ENCODE measurements around the gene MYCN.

The MYCN gene

DNA sequence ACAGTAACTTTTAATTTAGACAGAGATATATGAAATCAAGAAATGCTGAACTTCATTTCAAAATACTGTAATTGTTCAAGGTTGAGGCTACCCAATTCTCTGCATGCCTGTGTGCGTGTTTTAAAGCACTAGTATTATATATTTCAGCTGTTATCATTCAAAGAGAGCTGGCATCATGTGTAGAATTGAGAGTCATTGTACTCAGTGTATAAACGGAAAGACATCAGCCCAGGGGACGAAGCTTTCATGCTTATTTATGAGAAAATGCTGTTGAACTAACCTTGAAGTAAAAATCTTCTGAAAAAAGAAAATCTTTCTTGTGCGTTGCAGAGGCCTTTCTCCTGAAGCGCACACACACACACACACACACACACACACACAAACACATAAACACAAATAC, 48.4 kb downstream of the MYCN start:
- no peak overlapping the region for H3K4me3 ChIP-seq (replicated peaks; ENCODE audit: low read depth, low read length)
- TF ChIP-seq CTCF (IDR thresholded peaks at IDR 0.05; ENCODE audit: low read length, missing control alignments) = no peak
- no peak for DNase-seq (ENCODE audit: low read depth)

DNA sequence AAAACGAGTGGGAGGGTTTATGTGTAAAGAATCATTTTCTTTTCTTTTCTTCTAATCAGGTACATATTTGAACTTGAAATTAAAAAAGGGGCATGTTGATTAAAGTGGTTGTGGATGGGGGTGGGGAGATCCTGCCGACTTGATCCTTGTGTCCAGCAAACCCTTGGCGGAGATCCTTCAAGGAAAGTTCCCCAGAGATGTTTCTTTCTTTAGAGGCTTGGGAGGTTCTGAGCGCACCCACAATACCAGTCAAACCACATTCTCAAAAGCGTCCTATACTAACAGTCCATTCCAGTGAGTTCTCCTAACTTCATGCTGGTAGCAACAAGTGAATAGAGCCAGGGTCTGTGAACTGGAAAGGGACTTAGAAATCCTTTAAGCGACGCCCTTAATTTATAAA, 49.2 kb downstream of the MYCN start:
- H3K4me3 ChIP-seq (replicated peaks; ENCODE audit: low read depth, low read length) = no peak overlapping the region
- no peak for DNase-seq (ENCODE audit: low read depth)
- no peak for TF ChIP-seq CTCF (IDR thresholded peaks at IDR 0.05; ENCODE audit: low read length, missing control alignments)

- no peak overlapping the region for H3K4me3 ChIP-seq (replicated peaks; ENCODE audit: low read depth, low read length)
- no peak for TF ChIP-seq CTCF (IDR thresholded peaks at IDR 0.05; ENCODE audit: low read length, missing control alignments)
- no peak for DNase-seq (ENCODE audit: low read depth)
Observed at GRCh38 chr2:15990151-15991101, 50.1 kb downstream of the MYCN start.

GRCh38 chr2:15991231-15991630, 50.9 kb downstream of the MYCN start:
- no peak for DNase-seq (ENCODE audit: low read depth)
- TF ChIP-seq CTCF (IDR thresholded peaks at IDR 0.05; ENCODE audit: low read length, missing control alignments) = no peak
- no peak overlapping the region for H3K4me3 ChIP-seq (replicated peaks; ENCODE audit: low read depth, low read length)

DNA sequence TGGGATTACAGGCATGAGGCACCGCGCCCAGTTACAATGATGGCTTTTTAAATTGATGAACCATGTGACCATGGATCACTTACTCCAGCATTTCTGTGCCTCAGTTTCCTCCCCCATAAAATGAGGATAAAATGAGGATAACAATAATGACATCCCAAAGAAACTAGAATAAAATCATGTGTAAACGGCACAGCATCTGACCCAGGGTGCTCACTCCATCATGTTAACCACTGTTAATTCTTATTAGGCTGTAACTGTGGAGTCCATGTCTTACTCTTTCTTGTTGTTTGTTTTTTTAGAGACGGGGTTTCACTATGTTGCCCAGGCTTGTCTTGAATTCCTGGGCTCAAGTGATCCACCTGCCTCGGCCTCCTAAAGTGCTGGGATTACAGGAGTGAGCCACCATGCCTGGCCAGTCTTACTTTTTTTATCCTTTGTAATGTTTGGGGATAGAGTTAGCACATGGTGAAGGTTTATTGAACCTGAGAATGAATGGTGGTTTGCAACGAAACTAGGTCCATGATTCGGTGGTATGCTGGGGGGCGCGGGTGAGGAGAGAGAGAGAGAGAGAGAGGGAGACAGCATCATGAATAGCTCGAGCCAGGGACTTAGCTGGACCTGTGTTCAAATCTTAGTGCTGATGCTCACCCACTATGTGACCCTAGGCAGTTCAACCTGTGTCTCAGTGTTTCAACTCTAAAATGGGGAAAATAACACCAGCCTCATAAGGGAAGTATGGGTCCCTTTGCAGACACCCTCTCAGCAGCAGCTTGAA, 52.3 kb downstream of the MYCN start:
- TF ChIP-seq CTCF (IDR thresholded peaks at IDR 0.05; ENCODE audit: low read length, missing control alignments) = no peak
- H3K4me3 ChIP-seq (replicated peaks; ENCODE audit: low read depth, low read length) = no peak overlapping the region
- no peak for DNase-seq (ENCODE audit: low read depth)

- TF ChIP-seq CTCF (IDR thresholded peaks at IDR 0.05; ENCODE audit: low read length, missing control alignments) = no peak
- H3K4me3 ChIP-seq (replicated peaks; ENCODE audit: low read depth, low read length) = no peak overlapping the region
- no peak for DNase-seq (ENCODE audit: low read depth)
Observed at GRCh38 chr2:15993232-15993610, 52.9 kb downstream of the MYCN start.
